Brain pericyte (primary cell): ENCODE results near the gene SNX32.

Source experiments
- DNase-seq: peaks from one replicate; pipeline ENCODE4 v3.0.0-alpha.2; 2012; ENCODE audit warnings: low read depth, low spot score

SNX32 gene

DNA sequence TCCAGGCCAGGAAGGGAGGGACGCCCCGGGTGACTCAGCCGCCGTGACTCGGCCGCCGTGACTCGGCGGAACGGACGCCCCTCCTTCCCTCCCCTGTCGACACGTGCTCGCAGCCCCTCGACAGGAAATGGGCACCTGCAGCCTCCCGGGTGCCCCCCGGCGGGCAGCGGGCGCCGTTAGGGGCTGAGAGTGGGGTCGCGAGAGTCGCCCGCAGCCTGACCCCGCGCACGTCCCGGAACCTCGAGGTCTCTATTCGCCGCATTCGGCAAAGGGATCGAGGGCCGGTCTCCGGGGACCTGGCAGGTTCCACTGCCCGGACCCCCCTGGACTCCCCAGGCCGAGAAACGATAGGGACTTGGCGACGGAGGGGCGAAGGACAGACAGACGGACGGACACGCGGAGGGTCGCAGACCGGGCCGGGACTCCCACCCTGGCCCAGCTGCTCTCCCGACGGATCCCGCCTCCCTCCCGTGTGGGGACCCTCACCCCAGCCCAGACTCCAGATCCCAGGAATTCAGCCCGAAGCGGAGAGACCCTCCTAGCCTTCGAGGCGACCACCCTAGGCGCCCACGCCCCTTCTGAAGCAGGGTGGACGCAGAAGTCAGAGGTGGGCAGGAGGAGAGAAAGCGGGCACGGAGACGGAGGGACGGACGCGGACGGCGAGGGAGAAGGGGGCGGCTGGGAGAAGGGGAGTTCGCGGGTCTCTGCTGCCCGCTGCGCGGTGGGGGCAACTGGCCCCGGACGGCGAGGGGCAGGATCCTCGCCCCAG is 65.8 kb downstream of the SNX32 start:
- no peak for DNase-seq

DNA sequence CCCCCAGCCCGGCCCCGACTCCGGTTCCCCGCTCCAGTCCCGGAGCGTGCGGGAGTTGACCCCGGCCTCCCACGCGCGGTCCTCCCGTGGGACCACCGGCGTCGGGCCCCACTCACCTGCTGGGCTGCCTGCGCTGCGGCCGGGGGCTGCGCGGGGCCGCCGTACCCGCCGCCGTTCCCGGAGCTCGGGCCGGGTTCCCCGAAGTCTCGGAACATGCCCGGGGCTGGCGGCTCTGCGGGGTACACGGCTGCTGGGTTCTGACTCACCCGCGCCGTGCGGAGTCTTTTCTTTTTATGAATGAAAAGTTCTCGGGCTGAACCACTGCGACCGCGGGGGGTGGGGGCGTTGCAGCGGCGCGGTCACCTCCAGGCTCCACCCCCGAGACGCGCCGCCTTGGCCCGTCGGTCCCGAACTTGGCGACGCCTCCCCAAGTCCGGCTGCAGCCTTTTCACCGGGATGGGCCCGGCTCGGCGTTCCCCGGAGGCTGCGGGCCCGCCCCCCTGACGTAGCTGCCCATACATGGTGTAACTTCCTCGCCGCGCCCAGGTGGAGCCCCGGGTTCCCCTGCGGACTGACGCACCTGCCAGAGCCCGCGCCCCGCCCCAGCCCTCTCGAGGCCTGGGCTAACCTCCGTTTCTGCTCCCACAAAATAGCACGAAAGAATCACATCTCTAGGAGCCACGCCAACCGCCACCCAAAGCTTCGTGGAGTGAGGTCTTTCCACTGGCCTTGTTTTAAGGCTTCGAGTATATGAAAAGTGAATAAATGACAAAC is 66.5 kb downstream of the SNX32 start, which contains the start of gene FOSL1:
Gene FOSL1, minus strand, starts transcription at position 264 of the 774 bp plus-strand sequence. Its CDS starts 49 bp downstream, at position 215.
- DNase-seq, result peak; percentile 70

DNA sequence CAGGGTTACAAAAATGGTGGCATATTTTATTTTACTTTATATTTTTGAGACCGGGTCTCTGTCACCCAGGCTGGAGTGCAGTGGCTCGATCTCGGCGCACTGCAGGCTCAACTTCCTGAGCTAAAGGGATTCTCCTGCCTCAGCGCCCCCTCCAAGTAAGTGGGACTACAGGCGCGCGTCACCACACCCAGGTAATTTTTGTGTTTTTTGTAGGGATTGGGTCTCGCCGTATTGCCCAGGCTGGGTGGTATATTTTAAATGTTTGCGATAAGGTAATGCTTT is 67.1 kb downstream of the SNX32 start:
- DNase-seq, result no peak

DNA sequence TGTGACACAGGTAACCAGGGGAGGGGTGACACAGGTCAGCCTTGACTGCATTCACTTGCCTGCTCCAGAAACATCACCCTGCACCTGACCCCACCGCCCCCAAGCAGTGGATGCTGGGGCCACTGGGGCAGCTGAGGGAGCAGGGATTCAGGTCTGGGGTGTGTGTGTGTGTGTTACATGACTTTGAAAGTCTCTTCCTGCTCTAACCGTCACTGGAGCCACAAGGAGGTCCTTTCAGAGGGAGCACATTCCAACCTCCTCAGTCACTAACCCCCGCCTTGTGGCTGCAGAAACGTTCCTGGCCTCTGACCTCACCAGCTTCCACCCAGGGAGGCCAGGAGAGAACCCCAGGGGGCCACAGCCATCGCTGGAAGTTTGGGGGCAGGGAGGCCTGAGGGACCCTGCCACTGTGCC is 69.3 kb downstream of the SNX32 start:
- no peak for DNase-seq
